Activated T-cell treated with anti-CD3 and anti-CD28 coated beads, Interleukin-2, amount 50 U/mL, for 24 hours (primary cell): Measurements from ENCODE around the gene IFNL1.

Source experiments
- DNase-seq: peaks from one replicate; pipeline ENCODE4 v3.0.0-alpha.2; 2020
- H3K27ac Mint-ChIP-seq: 2 replicates; pipeline ENCODE4 v1.8.0; 2020; ENCODE audit warnings: mild to moderate bottlenecking, mixed read lengths
- H3K27me3 Mint-ChIP-seq: 2 replicates; pipeline ENCODE4 v1.8.0; 2020; ENCODE audit warnings: mixed read lengths
- H3K36me3 Mint-ChIP-seq: 2 replicates; pipeline ENCODE4 v1.8.0; 2020; ENCODE audit warnings: low read depth, mixed read lengths
- H3K4me1 Mint-ChIP-seq: 2 replicates; pipeline ENCODE4 v1.8.0; 2020; ENCODE audit warnings: low read depth, mixed read lengths
- H3K4me3 Mint-ChIP-seq: 2 replicates; pipeline ENCODE4 v1.8.0; 2020; ENCODE audit warnings: mild to moderate bottlenecking, moderate library complexity, mixed read lengths
- H3K9me3 Mint-ChIP-seq: 2 replicates; pipeline ENCODE4 v1.8.0; 2020; ENCODE audit warnings: mixed read lengths

The IFNL1 gene

DNA sequence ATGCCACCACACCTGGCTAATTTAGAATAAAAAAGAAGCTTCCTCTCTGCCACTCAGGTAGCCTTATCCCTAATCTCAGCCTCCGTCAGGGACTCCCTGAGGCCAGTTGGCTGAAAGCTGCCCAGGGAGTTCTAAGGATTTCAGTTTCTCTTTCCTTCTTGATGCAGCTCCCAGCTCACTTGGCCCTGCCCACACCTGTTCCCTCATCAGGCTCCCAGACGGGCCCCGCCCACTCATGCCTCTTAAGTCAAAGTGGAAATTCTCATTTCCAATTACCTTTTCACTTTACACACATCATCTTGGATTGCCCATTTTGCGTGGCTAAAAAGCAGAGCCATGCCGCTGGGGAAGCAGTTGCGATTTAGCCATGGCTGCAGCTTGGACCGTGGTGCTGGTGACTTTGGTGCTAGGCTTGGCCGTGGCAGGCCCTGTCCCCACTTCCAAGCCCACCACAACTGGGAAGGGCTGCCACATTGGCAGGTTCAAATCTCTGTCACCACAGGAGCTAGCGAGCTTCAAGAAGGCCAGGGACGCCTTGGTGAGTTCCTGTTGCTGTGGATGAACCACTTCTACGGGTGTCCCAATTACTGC lies at the start of gene IFNL1:
IFNL1 (plus strand) TSS at position 353 of the 591 bp plus-strand sequence; CDS start at position 368, 15 bp downstream.
- no peak for DNase-seq
- Mint-ChIP-seq H3K4me1 (peaks cover 16% of the 10 kb centered on the region), H3K27me3 (peaks cover 2% of the 10 kb centered on the region), H3K9me3 (no peaks in the 10 kb centered on the region), H3K36me3 (no peaks in the 10 kb centered on the region), H3K4me3 (no peak within 1 kb of the TSS), H3K27ac (no peak within 1 kb of the TSS)

DNA sequence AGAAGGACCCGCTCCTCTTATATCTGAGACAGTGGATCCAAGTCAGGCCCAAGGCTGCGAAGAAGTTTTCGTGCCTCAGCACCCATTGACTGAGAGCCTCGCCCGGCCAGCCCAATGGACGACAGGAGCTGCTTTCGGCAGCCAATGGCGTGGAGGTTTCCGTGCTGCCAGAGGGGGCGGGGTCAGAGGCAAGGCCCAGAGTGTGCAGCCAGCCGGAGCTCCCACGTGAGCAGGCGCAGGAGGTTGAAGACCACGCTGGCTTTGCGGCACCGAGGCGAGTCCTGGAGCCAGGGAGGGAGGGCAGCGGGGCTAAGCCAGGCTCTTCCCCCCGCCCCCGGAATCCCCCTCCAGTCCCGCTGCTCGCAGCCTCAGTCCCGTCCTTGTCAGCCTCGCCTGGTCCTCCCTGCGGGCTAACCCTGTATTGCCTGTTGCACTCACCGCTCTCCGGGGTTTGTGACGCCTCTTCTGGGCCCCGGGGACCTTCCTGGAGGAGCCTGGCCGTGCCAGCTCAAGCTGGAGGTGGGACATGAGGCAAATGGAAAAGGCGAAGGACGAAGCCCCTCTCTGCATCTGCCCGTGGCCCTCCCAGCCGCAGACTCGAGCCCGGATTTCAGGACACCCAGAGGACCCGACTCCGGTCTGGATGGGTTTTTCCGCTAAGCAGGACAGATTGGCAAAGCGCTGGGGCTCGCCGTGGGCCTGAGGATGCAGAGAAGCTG lies 49.1 kb upstream of the IFNL1 start:
- Mint-ChIP-seq H3K36me3 (no peaks in the 10 kb centered on the region), H3K4me1 (peaks cover 4% of the 10 kb centered on the region), H3K9me3 (no peaks in the 10 kb centered on the region), H3K27me3 (peaks cover 21% of the 10 kb centered on the region), H3K4me3 (no peak overlapping the region), H3K27ac (no peak overlapping the region)
- DNase-seq: peak; percentile 59

DNA sequence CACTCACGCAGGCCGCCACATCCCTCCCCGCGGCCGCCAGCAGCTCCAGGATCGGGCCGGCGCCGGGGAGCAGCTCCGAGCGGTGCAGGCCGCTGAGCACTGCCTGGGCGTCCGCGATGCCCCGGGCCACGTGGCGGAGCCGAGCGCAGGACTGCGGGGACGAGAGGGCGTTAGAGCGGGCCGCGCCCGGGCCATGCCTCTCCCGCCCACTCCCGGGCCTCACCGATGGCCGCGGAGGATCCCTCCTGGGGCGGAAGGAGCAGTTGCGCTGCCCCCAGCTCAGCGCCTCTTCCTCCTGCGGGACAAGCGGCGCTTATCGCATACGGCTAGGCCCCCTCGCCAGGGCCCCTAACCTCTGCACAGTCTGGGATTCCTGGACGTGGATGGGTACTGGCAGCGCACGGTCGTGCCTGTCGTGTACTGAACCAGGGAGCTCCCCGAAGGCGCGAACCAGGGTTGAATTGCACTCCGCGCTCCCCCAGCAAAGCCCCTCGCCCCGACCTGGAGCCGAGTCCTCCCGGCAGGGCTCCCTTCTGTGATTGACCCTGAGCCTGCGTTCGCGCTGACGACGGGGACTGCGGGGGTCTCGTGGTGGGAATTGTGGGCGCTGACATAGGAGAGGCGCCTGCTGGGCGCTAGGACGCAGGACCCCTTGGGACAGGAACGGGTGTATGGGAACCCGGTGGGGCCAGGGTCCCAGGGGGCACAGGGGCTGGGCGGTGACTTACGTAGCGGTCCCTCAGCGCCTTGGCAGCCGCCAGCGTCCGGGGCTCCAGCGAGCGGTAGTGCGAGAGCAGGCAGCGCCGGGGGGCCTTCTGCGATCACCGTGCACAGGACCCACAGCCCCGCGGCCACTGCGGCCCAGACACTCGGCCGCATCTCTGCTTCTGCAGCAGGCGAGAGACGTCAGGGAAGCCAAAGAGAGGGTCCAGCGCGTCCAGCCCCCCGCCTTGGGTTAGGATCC lies 48.2 kb upstream of the IFNL1 start:
- peak; percentile 48 for DNase-seq
- H3K4me3 Mint-ChIP-seq: no peak overlapping the region
- no peaks in the 10 kb centered on the region for H3K9me3 Mint-ChIP-seq

DNA sequence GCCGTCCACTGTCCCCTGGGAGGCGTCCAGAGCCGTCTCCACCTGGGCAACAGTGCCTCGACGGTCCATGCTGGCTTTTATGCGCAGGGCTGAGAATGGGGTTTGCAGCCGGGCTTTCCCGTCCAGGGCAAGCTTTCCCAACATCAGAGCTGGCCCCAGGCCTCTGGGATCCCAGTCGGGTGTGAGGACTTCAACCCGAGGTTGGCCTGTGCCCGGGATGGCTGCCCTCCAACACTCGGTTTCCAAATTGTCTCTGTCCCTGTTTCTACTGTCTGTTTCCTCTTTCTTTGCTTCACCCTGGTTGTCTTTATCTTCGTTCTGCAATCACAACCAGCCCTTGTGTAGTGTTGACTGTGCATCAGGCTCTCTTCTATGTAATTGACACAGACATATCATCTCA lies 47.4 kb upstream of the IFNL1 start, which contains the start of gene IFNL4:
IFNL4 (minus strand) TSS at position 51 of the 400 bp plus-strand sequence.
- Mint-ChIP-seq H3K4me1 (peaks cover 4% of the 10 kb centered on the region), H3K27ac (no peak within 1 kb of the TSS), H3K27me3 (peaks cover 21% of the 10 kb centered on the region), H3K36me3 (no peaks in the 10 kb centered on the region), H3K4me3 (no peak within 1 kb of the TSS), H3K9me3 (no peaks in the 10 kb centered on the region)
- DNase-seq: no peak

More for the DNA sequence above, 48.2 kb upstream of the IFNL1 start:
- Mint-ChIP-seq H3K4me1 (peaks cover 4% of the 10 kb centered on the region), H3K27ac (no peak overlapping the region), H3K27me3 (peaks cover 21% of the 10 kb centered on the region), H3K36me3 (no peaks in the 10 kb centered on the region)

DNA sequence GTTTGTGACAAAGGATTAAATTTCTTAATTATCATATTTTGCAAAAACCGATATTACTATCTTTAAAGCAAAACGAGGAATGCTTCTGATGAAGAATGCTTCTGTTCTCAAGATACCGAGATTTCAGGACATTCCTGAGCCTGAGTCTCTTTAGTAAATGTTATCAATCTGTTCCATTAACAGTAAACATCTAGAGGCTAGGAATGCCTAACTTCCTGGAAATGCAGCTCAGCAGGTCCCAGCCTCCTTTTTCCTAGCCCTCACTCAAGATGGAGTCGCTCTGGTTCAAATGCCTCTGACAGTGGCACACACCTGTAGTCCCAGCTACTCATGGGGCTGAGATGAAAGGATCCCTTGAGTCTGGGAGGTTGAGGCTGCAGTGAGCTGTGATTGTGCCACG lies 45.1 kb upstream of the IFNL1 start:
- Mint-ChIP-seq H3K4me1 (peaks cover 4% of the 10 kb centered on the region), H3K9me3 (no peaks in the 10 kb centered on the region), H3K4me3 (no peak overlapping the region), H3K27me3 (peaks cover 21% of the 10 kb centered on the region), H3K36me3 (no peaks in the 10 kb centered on the region), H3K27ac (no peak overlapping the region)
- DNase-seq: no peak

DNA sequence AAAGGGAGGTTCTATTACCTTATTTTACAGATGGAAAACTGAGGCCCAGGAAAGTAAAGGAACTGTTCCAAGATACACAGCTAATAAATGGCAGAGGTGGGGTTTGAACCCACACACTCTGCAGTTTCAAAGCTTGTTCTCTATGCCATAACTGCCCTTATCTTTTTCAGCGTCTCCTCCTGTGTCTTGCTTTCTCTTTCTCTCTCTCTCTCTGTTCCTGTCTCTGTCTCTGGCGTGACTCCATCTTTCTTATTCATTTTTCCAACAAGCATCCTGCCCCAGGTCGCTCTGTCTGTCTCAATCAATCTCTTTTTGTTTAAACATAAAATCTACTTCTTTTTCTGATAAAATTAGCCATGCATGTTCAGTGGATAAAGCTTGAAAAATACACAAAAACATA lies 44.4 kb upstream of the IFNL1 start:
- Mint-ChIP-seq H3K27ac (no peak overlapping the region), H3K4me1 (peaks cover 4% of the 10 kb centered on the region), H3K9me3 (no peaks in the 10 kb centered on the region), H3K27me3 (peaks cover 20% of the 10 kb centered on the region), H3K36me3 (no peaks in the 10 kb centered on the region), H3K4me3 (no peak overlapping the region)
- no peak for DNase-seq

DNA sequence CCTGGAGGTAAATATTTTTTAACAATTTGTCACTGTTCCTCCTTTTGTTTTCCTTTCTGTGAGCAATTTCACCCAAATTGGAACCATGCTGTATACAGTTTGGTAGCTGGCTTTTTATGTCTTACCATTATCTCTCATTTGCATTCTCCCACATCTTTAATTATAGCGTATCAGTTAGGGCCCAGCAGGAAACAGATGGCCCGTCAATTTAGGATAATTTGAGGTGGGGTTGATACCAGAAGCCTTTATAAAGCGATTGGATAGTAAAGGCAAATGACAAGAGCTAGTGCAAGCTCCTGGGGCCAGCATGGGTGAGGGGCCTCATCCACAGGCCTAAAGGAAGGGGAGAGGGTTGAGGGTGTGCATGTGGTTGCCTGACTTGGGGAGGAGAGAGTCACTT lies 43.7 kb upstream of the IFNL1 start:
- H3K4me1 Mint-ChIP-seq: peaks cover 2% of the 10 kb centered on the region
- no peak overlapping the region for H3K4me3 Mint-ChIP-seq
- no peak overlapping the region for H3K27ac Mint-ChIP-seq
- peaks cover 16% of the 10 kb centered on the region for H3K27me3 Mint-ChIP-seq
- H3K36me3 Mint-ChIP-seq: no peaks in the 10 kb centered on the region
- H3K9me3 Mint-ChIP-seq: no peaks in the 10 kb centered on the region
- no peak for DNase-seq

DNA sequence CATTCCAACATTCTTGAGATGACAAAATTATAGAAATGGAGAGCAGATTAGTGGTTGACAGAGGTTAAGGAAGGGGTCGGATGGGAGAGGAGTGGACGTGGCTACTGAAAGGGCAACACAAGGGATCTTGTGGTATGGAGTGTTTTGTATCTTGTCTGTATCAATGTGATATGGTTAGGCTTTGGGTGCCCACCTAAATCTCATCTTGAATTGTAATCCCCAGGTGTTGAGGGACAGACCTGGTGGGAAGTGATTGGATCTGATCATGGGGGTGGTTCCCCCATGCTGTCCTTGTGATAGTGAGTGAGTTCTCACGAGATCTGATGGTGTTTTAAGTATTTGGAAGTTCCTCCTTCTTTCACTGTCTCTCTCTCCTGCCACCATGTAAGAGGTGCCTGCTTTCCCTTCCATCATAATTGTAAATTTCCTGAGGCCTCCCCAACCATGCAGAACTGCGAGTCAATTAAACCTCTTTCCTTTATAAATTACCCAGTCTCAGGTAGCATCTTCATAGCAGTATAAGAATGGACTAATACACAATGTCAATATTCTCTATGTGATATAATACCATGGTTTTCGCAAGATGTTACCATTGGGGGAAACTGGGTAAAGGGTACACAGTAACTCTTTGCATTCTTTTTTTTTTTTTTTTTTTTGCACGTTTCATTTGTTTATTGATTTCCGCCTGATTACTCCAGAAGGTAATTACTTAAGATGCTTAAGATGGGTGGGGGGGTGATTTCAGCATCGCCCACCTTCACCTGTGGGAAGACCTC lies 42.6 kb upstream of the IFNL1 start:
- no peaks in the 10 kb centered on the region for H3K9me3 Mint-ChIP-seq
- H3K4me1 Mint-ChIP-seq: peaks cover 7% of the 10 kb centered on the region
- no peak overlapping the region for H3K4me3 Mint-ChIP-seq
- no peak for DNase-seq
- no peak overlapping the region for H3K27ac Mint-ChIP-seq
- H3K36me3 Mint-ChIP-seq: no peaks in the 10 kb centered on the region
- H3K27me3 Mint-ChIP-seq: peaks cover 10% of the 10 kb centered on the region

DNA sequence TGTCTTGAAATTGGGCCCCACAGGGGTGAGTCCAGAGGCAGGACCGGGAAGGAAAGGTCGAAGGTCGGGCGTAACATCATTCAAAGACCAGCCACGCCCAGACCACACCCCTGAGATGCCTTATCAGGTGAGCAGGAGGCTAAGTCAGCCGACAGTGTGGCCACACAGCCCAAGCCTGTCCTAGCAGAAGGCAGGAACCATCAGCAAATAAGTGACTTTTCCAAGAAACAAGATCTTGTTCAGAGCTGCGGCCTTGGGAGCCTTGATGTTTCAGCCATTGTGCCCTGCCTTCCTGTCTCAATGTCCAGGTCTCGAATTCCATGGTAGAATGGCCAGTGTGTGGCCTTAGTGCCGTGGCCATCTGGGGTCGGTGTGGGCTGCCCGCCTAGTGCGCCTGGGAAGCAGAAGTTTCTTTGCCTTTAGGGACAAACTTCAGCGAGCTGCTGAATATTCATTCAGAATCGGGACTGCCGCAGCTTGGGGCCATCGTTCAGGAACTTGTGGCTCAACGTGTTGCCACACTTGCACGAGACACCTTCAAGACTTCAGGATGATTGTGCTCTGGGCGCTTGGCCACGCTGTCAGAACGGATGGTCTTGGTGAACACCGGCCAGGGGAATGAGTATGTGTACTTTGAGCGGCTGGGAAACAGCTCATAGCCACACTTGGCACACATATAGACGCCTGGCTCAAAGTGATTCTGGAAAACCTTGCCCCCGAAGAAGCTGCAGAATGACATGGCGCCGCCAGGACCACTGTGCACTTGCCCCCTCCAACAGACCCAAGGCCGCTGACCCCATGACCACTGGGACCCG lies 41.5 kb upstream of the IFNL1 start:
- no peak overlapping the region for H3K27ac Mint-ChIP-seq
- peaks cover 7% of the 10 kb centered on the region for H3K4me1 Mint-ChIP-seq
- no peaks in the 10 kb centered on the region for H3K9me3 Mint-ChIP-seq
- H3K36me3 Mint-ChIP-seq: no peaks in the 10 kb centered on the region
- no peaks in the 10 kb centered on the region for H3K27me3 Mint-ChIP-seq
- DNase-seq: no peak
- no peak overlapping the region for H3K4me3 Mint-ChIP-seq

DNA sequence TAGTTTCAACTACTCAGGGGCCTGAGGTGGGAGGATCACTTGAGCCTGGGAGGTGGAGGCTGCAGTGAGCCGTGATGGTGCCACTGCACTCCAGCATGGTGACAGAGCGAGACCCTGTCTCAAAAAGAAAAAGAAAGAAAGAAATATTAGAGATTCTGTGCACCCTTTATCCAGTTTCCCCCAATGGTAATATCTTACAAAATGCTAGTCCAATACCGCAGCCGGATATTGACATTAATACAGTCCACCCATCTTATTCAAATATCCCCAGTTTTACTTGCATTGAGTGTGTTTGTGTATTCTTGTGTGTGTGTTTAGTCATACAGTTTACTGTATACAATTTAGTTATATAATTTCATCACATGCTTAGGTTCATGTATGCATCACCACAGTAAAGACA lies 39.0 kb upstream of the IFNL1 start:
- H3K27ac Mint-ChIP-seq: no peak overlapping the region
- H3K4me1 Mint-ChIP-seq: peaks cover 5% of the 10 kb centered on the region
- DNase-seq: no peak
- H3K4me3 Mint-ChIP-seq: no peak overlapping the region
- H3K9me3 Mint-ChIP-seq: no peaks in the 10 kb centered on the region
- no peaks in the 10 kb centered on the region for H3K36me3 Mint-ChIP-seq
- H3K27me3 Mint-ChIP-seq: peaks cover 6% of the 10 kb centered on the region

DNA sequence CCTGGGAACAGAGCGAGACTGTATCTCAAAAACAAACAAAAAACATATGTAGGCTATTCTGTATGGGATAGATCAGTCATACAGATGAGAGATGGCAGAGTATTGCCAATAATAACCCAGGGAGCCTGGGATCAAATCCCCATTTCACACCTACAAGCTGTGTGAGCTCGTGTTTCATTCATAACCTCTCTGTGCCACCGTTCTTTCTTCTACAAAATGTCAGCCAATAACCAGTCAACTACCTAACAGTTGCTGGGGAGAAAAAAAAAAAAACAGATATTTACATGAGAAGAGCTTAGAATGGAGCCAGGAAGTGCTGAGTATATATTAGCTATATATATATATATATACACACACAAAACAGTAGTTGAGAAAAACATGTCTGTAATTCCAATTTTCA lies 34.5 kb upstream of the IFNL1 start:
- Mint-ChIP-seq H3K27me3 (peaks cover 40% of the 10 kb centered on the region), H3K4me1 (peaks cover 15% of the 10 kb centered on the region), H3K9me3 (no peaks in the 10 kb centered on the region), H3K27ac (no peak overlapping the region), H3K36me3 (no peaks in the 10 kb centered on the region), H3K4me3 (no peak overlapping the region)
- DNase-seq: no peak

DNA sequence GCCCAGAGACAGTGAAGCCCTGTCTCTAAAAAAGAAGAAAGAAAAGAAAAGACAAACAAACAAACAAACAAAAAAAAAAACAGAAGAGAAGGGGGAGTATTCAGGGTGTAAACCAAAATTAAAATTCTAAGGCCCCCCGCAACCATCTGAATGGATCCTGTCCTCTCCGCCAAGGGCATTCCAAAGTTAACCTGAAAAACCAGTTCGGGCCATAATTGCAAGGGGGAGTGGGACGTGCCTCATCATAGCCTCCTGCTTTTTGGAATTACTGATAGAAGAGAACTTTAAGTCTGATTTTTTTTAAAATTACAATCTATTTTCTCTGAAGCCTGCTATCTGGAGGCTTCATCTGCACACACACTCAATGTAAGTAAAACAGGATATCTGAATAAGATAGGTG lies 33.7 kb upstream of the IFNL1 start:
- peaks cover 15% of the 10 kb centered on the region for H3K4me1 Mint-ChIP-seq
- H3K27me3 Mint-ChIP-seq: peaks cover 40% of the 10 kb centered on the region
- H3K4me3 Mint-ChIP-seq: no peak overlapping the region
- H3K27ac Mint-ChIP-seq: no peak overlapping the region
- H3K36me3 Mint-ChIP-seq: no peaks in the 10 kb centered on the region
- DNase-seq: no peak
- no peaks in the 10 kb centered on the region for H3K9me3 Mint-ChIP-seq

DNA sequence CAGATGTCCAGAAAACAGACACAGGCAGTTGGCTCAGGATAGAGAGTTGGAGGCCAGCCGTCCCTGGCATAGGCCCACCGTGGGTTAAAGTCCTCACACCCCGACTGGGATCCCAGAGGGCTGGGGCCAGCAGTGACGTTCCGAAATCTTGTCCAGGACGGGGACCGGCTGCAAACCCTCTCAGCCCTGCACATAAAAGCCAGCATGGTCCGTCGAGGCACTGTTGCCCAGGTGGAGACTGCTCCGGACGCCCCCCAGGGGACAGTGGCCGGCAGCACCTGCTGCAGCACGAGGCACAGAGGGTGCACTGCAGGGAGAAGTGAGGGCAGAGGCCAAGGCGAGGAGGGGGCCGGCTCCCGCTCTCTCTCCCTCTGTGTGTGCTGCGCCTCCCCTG lies 32.3 kb upstream of the IFNL1 start:
- Mint-ChIP-seq H3K27ac (no peak overlapping the region), H3K27me3 (peaks cover 40% of the 10 kb centered on the region), H3K36me3 (no peaks in the 10 kb centered on the region), H3K4me3 (no peak overlapping the region), H3K4me1 (peaks cover 10% of the 10 kb centered on the region), H3K9me3 (no peaks in the 10 kb centered on the region)
- DNase-seq: no peak
